Suprapubic skin (tissue), 4 donors: ENCODE measurements around the gene OGG1. TPM values are rescaled to one million over a fixed set of nuclear protein-coding genes. Genes with fewer than 3 reads are reported as not detected.

Source experiments
- DNase-seq, 2 donors: peaks; one replicate each; pipeline ENCODE4 v3.0.0-alpha.2; 2019; ENCODE audit warnings: low spot score in 2 of 2
- H3K27ac ChIP-seq: fragments of 200-600 bp; sonication (generic); one replicate; pipeline ENCODE4 v1.5.1; 2019
- H3K27me3 ChIP-seq: fragments of 200-600 bp; sonication (generic); one replicate; pipeline ENCODE4 v1.5.1; 2019
- H3K36me3 ChIP-seq: fragments of 200-600 bp; sonication (generic); one replicate; pipeline ENCODE4 v1.5.1; 2019
- H3K4me1 ChIP-seq: fragments of 200-600 bp; sonication (generic); one replicate; pipeline ENCODE4 v1.5.1; 2019
- H3K4me3 ChIP-seq: fragments of 200-600 bp; sonication (generic); one replicate; pipeline ENCODE4 v1.5.1; 2019; ENCODE audit warnings: mild to moderate bottlenecking
- H3K9me3 ChIP-seq: fragments of 200-600 bp; sonication (generic); one replicate; pipeline ENCODE4 v1.5.1; 2019
- EP300 ChIP-seq: sonication (generic); formaldehyde crosslinking; IDR thresholded peaks from one replicate; pipeline ENCODE4 v1.6.1; 2017; ENCODE audit warnings: antibody characterized with exemption
- POLR2A ChIP-seq, 2 donors: fragments of 450-650 bp; IDR thresholded peaks; one replicate each; pipeline ENCODE4 v1.6.1; 2017; ENCODE audit warnings: antibody characterized with exemption in 2 of 2, mild to moderate bottlenecking in 2 of 2, moderate library complexity in 2 of 2
- POLR2AphosphoS5 ChIP-seq, 3 donors: sonication (generic); formaldehyde crosslinking; IDR thresholded peaks; one replicate each; pipeline ENCODE4 v1.6.1; 2017; ENCODE audit warnings: antibody characterized with exemption in 3 of 3
- WGBS: methylation state at CpG from one replicate; pipeline ENCODE4 v1.1.5; 2018; 5-methylcytosine and 5-hydroxymethylcytosine counted together
- total RNA-seq, 4 donors: library from RNA; depleted of rRNA; stranded (reverse); fragments of >200 nt; gene quantifications; one replicate each; pipeline ENCODE4 v1.1.0, GENCODE V29; 2016
- TF ChIP-seq, protein P1 (sequence below), 2 donors: fragments of 200-600 bp in 1 of 2; fragments of 450-650 bp in 1 of 2; sonication (generic) in 1 of 2; IDR thresholded peaks; one replicate each; pipeline ENCODE4 v1.5.1; 2016 to 2019; ENCODE audit warnings: antibody characterized with exemption in 2 of 2, mild to moderate bottlenecking in 1 of 2, moderate library complexity in 1 of 2

OGG1 gene
- total RNA-seq, 4 donors from 2014 or later = 15.7 to 29.6 (median 25.5) TPM

DNA sequence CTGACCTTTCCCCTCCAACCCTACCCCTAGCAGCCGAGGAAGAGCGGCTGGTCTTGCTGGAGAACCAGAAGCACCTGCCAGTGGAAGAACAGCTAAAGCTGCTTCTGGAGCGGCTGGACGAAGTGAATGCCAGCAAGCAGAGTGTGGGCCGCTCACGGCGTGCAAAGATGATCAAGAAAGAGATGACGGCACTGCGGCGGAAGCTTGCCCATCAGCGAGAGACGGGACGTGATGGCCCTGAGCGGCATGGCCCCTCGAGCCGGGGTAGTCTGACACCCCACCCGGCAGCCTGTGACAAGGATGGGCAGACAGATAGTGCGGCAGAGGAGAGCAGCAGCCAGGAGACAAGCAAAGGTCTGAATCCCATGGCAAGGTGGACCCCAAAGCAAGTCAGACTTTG is 6.2 kb upstream of the OGG1 start:
- H3K27me3 ChIP-seq = no peaks in the 10 kb centered on the region
- 92% methylated on average over 18 of the region's 18 CpGs for WGBS
- H3K27ac ChIP-seq = no peak overlapping the region
- TF ChIP-seq POLR2AphosphoS5 (IDR thresholded peaks at IDR 0.05) (no peak), POLR2A (IDR thresholded peaks at IDR 0.05) (no peak)
- H3K9me3 ChIP-seq = no peaks in the 10 kb centered on the region
- peaks cover 99% of the 10 kb centered on the region for H3K36me3 ChIP-seq
- H3K4me1 ChIP-seq = peaks cover under 1% of the 10 kb centered on the region
- no peak for DNase-seq
- H3K4me3 ChIP-seq = no peak overlapping the region

DNA sequence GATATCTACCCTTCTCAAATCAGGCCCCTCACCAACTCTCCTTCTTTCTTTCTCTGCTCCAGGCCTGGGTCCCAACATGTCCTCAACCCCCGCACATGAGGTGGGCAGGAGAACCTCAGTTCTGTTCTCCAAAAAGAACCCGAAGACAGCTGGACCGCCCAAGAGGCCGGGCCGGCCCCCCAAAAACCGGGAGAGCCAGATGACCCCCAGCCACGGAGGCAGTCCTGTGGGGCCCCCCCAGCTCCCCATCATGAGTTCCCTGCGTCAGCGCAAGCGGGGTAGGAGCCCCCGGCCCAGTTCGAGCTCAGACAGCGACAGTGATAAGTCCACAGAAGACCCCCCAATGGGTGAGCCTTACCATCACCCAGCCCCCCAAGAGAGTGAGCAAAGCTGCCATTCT is 5.6 kb upstream of the OGG1 start:
- DNase-seq = no peak
- H3K4me1 ChIP-seq = peaks cover 7% of the 10 kb centered on the region
- no peaks in the 10 kb centered on the region for H3K9me3 ChIP-seq
- no peaks in the 10 kb centered on the region for H3K27me3 ChIP-seq
- TF ChIP-seq, protein P1, sequence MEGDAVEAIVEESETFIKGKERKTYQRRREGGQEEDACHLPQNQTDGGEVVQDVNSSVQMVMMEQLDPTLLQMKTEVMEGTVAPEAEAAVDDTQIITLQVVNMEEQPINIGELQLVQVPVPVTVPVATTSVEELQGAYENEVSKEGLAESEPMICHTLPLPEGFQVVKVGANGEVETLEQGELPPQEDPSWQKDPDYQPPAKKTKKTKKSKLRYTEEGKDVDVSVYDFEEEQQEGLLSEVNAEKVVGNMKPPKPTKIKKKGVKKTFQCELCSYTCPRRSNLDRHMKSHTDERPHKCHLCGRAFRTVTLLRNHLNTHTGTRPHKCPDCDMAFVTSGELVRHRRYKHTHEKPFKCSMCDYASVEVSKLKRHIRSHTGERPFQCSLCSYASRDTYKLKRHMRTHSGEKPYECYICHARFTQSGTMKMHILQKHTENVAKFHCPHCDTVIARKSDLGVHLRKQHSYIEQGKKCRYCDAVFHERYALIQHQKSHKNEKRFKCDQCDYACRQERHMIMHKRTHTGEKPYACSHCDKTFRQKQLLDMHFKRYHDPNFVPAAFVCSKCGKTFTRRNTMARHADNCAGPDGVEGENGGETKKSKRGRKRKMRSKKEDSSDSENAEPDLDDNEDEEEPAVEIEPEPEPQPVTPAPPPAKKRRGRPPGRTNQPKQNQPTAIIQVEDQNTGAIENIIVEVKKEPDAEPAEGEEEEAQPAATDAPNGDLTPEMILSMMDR (IDR thresholded peaks at IDR 0.05) = no peak
- TF ChIP-seq POLR2A (IDR thresholded peaks at IDR 0.05) (no peak), EP300 (no peak), POLR2AphosphoS5 (IDR thresholded peaks at IDR 0.05) (no peak)
- WGBS = 99% methylated on average over 6 of the region's 13 CpGs
- no peak overlapping the region for H3K27ac ChIP-seq
- peaks cover 93% of the 10 kb centered on the region for H3K36me3 ChIP-seq
- H3K4me3 ChIP-seq = no peak overlapping the region

DNA sequence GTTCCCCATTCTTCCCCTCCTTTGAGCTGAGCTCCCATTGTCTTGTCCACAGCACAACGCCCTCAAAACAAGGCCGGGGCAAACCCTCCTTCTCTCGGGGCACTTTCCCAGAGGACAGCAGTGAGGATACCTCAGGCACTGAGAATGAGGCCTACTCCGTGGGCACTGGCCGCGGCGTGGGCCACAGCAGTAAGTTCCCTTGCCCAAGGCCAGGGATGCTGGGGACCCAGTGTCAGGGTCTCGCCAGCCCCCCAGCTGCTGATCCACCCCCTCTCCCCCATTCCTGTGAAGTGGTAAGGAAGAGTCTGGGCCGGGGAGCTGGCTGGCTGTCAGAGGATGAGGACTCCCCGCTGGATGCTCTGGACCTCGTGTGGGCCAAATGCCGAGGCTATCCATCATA is 4.2 kb upstream of the OGG1 start:
- no peak for TF ChIP-seq EP300
- TF ChIP-seq POLR2A (IDR thresholded peaks at IDR 0.05) = no peak
- Histone ChIP-seq H3K4me3 (no peak overlapping the region), H3K36me3 (peaks cover 79% of the 10 kb centered on the region), H3K4me1 (peaks cover 13% of the 10 kb centered on the region), H3K27me3 (no peaks in the 10 kb centered on the region), H3K27ac (no peak overlapping the region), H3K9me3 (no peaks in the 10 kb centered on the region)
- DNase-seq = no peak
- 94% methylated on average over 12 of the region's 12 CpGs for WGBS

DNA sequence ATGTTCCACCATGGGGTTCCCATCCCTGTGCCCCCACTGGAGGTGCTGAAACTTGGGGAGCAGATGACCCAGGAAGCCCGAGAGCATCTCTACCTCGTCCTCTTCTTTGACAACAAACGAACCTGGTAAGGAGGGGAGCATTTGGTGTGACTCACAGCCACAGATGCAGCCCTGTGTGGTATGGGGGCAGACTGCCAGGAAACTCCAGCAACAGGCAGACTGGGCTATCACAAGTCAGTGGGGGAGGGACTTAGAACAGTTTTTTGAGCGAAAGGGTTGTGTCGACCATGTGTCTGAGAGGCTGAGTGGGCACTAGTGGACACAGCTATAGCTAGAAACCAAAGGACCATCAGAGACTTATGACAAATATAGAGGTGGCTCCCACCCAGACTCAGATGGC is 3.4 kb upstream of the OGG1 start:
- DNase-seq = no peak
- Histone ChIP-seq H3K36me3 (peaks cover 72% of the 10 kb centered on the region), H3K4me1 (peaks cover 21% of the 10 kb centered on the region), H3K27me3 (no peaks in the 10 kb centered on the region), H3K4me3 (no peak overlapping the region), H3K27ac (no peak overlapping the region), H3K9me3 (no peaks in the 10 kb centered on the region)
- WGBS = 84% methylated on average over 5 of the region's 5 CpGs
- TF ChIP-seq, protein P1 (IDR thresholded peaks at IDR 0.05) = no peak
- TF ChIP-seq EP300 = no peak
- no peak for TF ChIP-seq POLR2AphosphoS5 (IDR thresholded peaks at IDR 0.05)
- no peak for TF ChIP-seq POLR2A (IDR thresholded peaks at IDR 0.05)

DNA sequence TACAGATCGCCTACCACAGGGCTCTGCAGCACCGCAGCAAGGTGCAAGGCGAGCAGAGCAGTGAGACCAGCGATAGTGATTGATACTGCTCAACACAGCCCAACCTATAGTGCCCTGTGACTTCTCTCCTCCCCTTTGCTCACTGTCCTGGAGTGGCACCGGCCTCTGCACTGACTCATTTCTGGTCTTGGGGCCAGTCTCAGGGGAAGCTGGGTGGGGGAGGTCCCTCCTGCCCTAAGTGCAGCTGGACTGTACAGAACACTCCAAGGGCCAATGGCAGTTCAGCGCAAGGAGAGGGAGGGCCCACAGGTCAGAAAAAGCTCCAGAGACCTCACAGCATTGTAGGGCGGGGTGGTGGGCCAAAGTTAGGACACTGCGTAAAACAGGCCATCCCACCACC is 2.5 kb upstream of the OGG1 start:
- WGBS = 88% methylated on average over 8 of the region's 8 CpGs
- H3K4me3 ChIP-seq = no peak overlapping the region
- H3K27ac ChIP-seq = no peak overlapping the region
- H3K4me1 ChIP-seq = peaks cover 29% of the 10 kb centered on the region
- peaks cover 70% of the 10 kb centered on the region for H3K36me3 ChIP-seq
- no peak for DNase-seq
- H3K9me3 ChIP-seq = no peaks in the 10 kb centered on the region
- no peak for TF ChIP-seq POLR2AphosphoS5 (IDR thresholded peaks at IDR 0.05)
- TF ChIP-seq POLR2A (IDR thresholded peaks at IDR 0.05) = no peak
- no peak for TF ChIP-seq EP300
- TF ChIP-seq, protein P1 (IDR thresholded peaks at IDR 0.05) = no peak
- H3K27me3 ChIP-seq = no peaks in the 10 kb centered on the region

DNA sequence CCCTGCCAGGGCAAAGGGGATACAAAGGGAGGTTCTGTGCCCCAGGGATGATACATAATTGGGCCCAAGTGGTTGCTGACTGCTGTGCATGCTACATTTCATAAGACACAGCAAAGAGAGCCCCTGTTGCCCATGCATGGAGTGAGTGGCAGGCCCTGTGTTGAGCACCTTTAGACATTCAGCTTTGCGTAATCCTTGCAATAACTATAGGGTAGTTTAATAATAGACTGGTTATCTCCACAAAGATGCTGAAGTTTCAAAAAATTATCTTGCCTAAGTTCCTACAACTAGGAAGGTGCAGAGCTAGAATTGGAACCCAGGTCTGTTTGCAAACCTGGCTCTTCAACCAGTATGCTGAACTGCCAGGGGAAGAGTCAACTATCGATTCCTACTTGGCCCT is 1.7 kb upstream of the OGG1 start:
- no peak for DNase-seq
- Histone ChIP-seq H3K27me3 (no peaks in the 10 kb centered on the region), H3K4me3 (no peak overlapping the region), H3K27ac (no peak overlapping the region), H3K9me3 (no peaks in the 10 kb centered on the region), H3K4me1 (peaks cover 29% of the 10 kb centered on the region), H3K36me3 (peaks cover 69% of the 10 kb centered on the region)
- WGBS = 96% methylated on average over 2 of the region's 2 CpGs
- TF ChIP-seq EP300 = no peak
- no peak for TF ChIP-seq POLR2AphosphoS5 (IDR thresholded peaks at IDR 0.05)
- TF ChIP-seq, protein P1 (IDR thresholded peaks at IDR 0.05) = no peak
- no peak for TF ChIP-seq POLR2A (IDR thresholded peaks at IDR 0.05)
